GM18498 (cell line): ENCODE results near the gene DNAJB11.
"Not testable (repeated sequence)": the region's sequence is repeated elsewhere in the genome, so short reads cannot be mapped to it uniquely, and the experiment has no call there.

Experiments used
- ATAC-seq: cut with Tn5 transposase; IDR thresholded peaks from one replicate; pipeline ENCODE4 v1.9.1; 2021; ENCODE audit warnings: mild to moderate bottlenecking, moderate library complexity; ENCODE audit not compliant: unreplicated experiment

The DNAJB11 gene

GRCh38 chr3:186617036-186617946, 46.8 kb downstream of the DNAJB11 start:
- ATAC-seq = peak; percentile 95

- no peak for ATAC-seq
These were observed 47.9 kb downstream of the DNAJB11 start for GRCh38 chr3:186618318-186618938.

- no peak for ATAC-seq
These were observed 49.3 kb downstream of the DNAJB11 start for GRCh38 chr3:186619787-186620212.

- ATAC-seq = no peak
These were observed 49.9 kb downstream of the DNAJB11 start for GRCh38 chr3:186620213-186621092.

GRCh38 chr3:186621894-186622650, 51.6 kb downstream of the DNAJB11 start:
- ATAC-seq = no peak

- ATAC-seq = no peak
These were observed 52.3 kb downstream of the DNAJB11 start for GRCh38 chr3:186622651-186623310.

DNA sequence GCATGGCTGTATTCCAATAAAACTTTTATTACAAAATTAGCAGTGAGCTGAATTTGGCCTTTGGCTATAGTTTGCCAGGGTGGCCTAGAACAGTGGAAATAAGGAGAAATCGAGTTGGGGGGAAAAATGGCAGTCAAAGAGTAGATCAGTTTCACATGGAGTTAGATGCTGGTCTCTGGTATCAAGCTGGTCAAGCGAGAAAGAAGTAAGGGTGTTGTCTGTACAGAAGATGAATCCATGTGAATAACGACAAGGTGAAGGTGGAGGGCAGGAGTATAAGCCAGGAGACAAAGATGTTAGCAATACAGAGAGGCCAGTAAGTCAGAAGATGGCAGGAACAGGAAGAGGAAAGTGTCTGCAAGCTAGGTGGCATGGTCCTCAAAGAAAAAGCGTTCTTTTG, 54.1 kb downstream of the DNAJB11 start:
- no peak for ATAC-seq

DNA sequence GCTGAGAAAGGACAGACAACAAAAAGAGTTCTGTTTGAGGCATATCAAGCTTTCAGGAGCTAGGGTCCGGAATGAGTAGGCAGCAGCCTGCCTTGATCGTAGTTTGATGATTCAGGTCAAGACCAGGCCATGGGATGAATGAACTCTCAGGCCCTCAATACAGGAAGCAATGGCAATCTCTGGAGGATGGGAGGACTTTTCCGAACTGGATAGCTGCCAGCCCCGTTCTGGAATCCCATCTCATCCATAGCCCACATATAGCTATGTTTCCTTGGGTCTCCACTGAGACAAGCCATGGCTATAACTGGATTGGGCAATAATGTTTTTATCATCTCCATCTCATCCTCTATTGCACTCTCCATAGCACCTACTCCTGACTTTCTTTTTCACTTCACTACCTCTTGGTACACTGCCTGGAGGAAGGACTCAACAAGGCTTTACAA, 55.1 kb downstream of the DNAJB11 start:
- ATAC-seq = no peak

DNA sequence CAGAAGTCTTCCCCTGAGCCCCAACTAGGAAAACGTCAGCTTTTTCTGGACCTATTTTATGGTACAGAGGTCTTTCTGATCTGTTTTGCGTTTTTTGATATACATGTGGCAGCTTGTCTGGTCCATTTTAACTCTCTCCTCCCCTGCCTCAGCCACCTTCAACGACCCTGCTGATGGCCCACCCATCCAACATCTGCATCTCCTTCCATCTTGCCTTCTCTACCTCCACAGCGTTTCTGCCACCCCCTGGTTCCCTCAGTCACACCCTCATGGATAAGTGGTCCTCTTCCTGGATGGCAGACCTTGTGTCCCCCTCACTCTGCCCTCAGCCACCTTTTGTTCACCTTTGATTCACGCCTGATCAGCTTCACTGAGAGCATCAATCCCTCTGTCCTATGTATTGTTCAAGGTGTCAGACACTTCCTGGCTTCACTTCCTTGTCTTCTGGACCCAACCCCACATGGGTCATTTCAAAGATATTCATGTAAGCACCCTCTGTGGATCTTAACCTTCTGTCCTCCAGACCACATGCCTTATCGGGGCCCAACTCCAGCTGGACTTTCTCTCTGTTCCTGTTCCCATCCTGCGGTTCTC, 55.8 kb downstream of the DNAJB11 start:
- ATAC-seq = no peak

DNA sequence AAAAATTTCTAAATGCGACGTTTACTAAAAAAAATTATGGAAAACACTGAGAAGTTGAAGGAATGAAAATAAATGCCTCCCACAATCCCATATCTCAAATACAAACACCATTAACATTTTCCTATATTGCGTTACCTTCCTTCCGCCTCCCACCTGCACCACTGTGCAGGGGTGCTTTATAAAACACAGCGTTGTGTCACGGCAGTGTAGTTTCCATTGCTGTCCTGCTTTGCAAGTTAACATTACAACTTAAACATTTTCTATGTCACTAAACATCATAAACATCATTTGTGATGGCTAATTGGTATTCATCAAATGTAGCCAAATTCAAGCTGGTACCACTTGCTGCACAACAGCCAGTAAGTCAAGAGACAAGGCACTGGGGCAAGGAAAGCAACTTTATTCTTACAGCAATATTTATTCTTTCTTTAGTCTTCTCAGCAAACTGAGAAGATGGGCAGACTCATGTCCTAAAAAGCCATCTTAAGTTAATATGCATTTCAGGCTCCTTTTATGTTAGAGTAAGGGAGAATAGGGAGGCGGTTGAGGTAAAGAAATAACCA, 57.4 kb downstream of the DNAJB11 start:
- no peak for ATAC-seq

DNA sequence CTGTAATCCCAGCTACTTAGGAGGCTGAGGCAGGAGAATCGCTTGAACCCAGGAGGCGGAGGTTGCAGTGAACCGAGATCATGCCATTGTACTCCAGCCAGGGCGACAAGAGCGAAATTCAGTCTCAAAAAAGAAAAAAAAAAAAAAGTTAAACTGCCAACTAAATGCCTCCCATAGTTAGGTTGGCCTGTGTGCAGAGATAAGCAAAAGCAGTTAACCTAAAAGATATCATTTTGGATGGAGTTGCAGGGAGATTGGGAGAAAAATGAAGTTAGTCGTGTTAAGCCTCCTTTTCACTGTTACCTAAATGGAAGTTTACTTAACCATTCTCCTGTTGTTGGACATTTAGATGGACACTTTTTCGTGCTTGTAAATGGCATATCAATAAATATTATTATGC, 58.2 kb downstream of the DNAJB11 start:
- no peak for ATAC-seq

DNA sequence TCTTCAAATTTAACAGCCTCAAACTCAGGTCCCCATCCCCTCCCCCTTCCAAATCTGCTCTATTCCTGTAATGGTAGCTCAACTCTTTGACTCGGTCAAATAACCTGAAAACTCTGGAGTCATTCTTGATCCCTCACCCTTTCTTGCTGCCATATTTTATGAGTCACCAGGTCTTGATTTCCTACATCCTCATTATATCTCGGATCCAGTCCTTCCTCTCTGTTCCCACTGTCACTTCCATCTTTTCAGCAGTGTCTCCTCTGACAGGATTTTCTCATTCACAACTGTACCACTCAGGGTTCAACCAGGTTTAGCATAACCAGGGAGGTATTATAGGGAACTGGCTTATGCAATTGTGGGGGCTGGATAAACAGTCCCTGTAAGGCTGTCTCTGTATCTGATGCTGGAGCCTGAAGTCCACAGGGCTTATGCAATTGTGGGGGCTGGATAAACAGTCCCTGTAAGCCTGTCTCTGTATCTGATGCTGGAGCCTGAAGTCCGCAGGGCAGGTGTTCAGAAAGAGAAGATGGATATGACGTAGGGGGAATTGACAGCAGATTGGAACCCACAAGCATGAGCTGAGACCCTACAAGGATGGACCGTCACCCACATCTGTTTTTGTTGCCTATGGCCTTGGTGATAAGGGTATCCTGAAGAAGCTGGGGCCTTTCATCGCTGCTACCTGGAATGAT, 60.6 kb downstream of the DNAJB11 start:
- ATAC-seq = no peak

DNA sequence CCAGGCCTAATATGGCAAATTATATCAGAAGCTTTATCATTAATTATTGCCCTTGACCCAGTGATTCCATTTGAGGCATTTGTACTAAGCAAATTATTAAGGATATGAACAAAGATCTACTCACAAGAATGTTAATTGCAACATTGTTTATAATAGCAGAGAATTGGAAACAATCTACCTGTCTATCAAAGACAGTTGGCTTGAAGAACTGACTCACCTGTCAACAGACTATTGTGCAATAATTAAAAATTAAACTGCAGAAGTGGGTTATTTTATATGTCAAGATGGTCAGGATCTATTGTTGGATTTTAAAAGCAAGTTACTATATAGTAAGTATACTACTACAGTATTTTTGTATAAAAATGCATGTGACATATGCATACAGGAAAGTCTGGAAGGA, 63.0 kb downstream of the DNAJB11 start:
- ATAC-seq = no peak

DNA sequence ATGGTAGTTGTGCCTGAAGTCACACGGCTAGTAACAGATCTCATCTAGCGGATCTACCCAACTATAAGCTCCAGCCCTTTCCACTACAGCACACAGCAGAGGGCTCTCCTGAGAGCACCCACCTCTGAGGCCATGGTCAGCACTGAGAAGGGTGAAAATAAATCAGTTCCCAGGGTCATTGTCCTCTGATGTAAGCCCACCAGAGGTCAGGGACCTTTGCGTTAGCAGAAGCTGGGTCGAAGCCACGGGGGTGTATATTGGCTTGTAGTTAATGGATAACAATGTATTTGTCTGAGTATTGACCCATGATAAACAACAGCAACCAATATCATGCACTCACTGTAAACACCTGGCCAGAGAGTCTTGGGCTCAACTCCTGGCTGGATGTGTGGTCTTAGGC, 63.7 kb downstream of the DNAJB11 start:
- ATAC-seq = not testable (repeated sequence)
